Smooth muscle cell (in vitro differentiated cells): ENCODE data around the gene NUBP2. TPM values are rescaled to one million over a fixed set of nuclear protein-coding genes. Genes with fewer than 3 reads are reported as not detected.

Source experiments
- DNase-seq: peaks from one replicate; lab custom pipeline; 2025; ENCODE audit not compliant: unreplicated experiment; lab: John Stamatoyannopoulos, UW
- H2AFZ ChIP-seq: fragments of 200-600 bp; sonication (generic); 2 replicates; pipeline ENCODE4 v1.6.0; 2016; ENCODE audit warnings: antibody characterized with exemption, low read depth, mild to moderate bottlenecking
- H3F3A ChIP-seq: fragments of 200-600 bp; sonication (generic); 2 replicates; pipeline ENCODE4 v1.6.0; 2017; ENCODE audit warnings: antibody characterized with exemption, low read depth
- H3K27ac ChIP-seq: fragments of 200-600 bp; sonication (generic); 2 replicates; pipeline ENCODE4 v1.5.1; 2016; ENCODE audit warnings: low read depth, mild to moderate bottlenecking
- H3K27me3 ChIP-seq: fragments of 200-600 bp; sonication (generic); 2 replicates; pipeline ENCODE4 v1.6.1; 2016; ENCODE audit warnings: low read depth, mild to moderate bottlenecking
- H3K36me3 ChIP-seq: fragments of 200-600 bp; sonication (generic); 2 replicates; pipeline ENCODE4 v1.5.1; 2016; ENCODE audit warnings: low read depth
- H3K4me1 ChIP-seq: fragments of 200-600 bp; sonication (generic); 2 replicates; pipeline ENCODE4 v1.5.1; 2016; ENCODE audit warnings: low read depth
- H3K4me2 ChIP-seq: fragments of 200-600 bp; sonication (generic); 2 replicates; pipeline ENCODE4 v1.6.0; 2016; ENCODE audit warnings: mild to moderate bottlenecking
- H3K4me3 ChIP-seq: fragments of 200-600 bp; sonication (generic); 2 replicates; pipeline ENCODE4 v1.5.1; 2016; ENCODE audit warnings: mild to moderate bottlenecking
- H3K79me2 ChIP-seq: fragments of 200-600 bp; sonication (generic); 2 replicates; pipeline ENCODE4 v1.6.0; 2016; ENCODE audit warnings: low read depth, mild to moderate bottlenecking
- H3K9ac ChIP-seq: fragments of 200-600 bp; sonication (generic); 2 replicates; pipeline ENCODE4 v1.6.0; 2016; ENCODE audit warnings: low read depth
- H3K9me3 ChIP-seq: fragments of 200-600 bp; sonication (generic); replicated peaks from 2 replicates; pipeline ENCODE4 v1.5.1; 2016; ENCODE audit warnings: low read depth
- H4K20me1 ChIP-seq: fragments of 200-600 bp; sonication (generic); 2 replicates; pipeline ENCODE4 v1.6.0; 2016; ENCODE audit warnings: low read depth
- CTCF ChIP-seq: fragments of 200-600 bp; sonication (generic); IDR thresholded peaks from 2 replicates; pipeline ENCODE4 v1.5.1; 2017; ENCODE audit warnings: borderline replicate concordance, mild to moderate bottlenecking, antibody characterized with exemption; ENCODE audit not compliant: insufficient read depth, poor library complexity, severe bottlenecking
- WGBS: methylation state at CpG from one replicate; pipeline ENCODE4 v1.1.7; 2016; ENCODE audit warnings: low lambda C conversion rate; 5-methylcytosine and 5-hydroxymethylcytosine counted together
- polyA plus RNA-seq: library from polyadenylated mRNA; unstranded; fragments of >200 nt; fragmentation: Nextera tagmentation; extraction: Ambion mirVana; gene quantifications from 2 replicates; pipeline ENCODE4 v1.2.1, GENCODE V29; 2016
- total RNA-seq: library from RNA; depleted of rRNA; stranded (reverse); fragments of >200 nt; gene quantifications from 2 replicates; pipeline ENCODE4 v1.2.3, GENCODE V29; 2014

The NUBP2 gene
- total and polyA plus RNA-seq, 2 experiments from 2014 or later: 48.0 to 80.8 TPM

GRCh38 chr16:1790611-1791255 lies 8.0 kb downstream of the NUBP2 start:
- no peak for TF ChIP-seq CTCF
- 98% methylated on average over 37 of the region's 44 CpGs for WGBS
- no peaks in the 10 kb centered on the region for H3K4me1 ChIP-seq

GRCh38 chr16:1791256-1791942 lies 8.6 kb downstream of the NUBP2 start:
- H3K9me3 ChIP-seq: no peaks in the 10 kb centered on the region
- no peaks in the 10 kb centered on the region for H3K36me3 ChIP-seq
- H3K4me2 ChIP-seq: no peak overlapping the region
- H3K27ac ChIP-seq: no peak overlapping the region
- no peaks in the 10 kb centered on the region for H3K27me3 ChIP-seq
- no peak overlapping the region for H3K9ac ChIP-seq
- WGBS: 96% methylated on average over 42 of the region's 53 CpGs
- H3K79me2 ChIP-seq: peaks cover 11% of the 10 kb centered on the region
- H3K4me3 ChIP-seq: no peak overlapping the region
- H3F3A ChIP-seq: no peaks in the 10 kb centered on the region
- H4K20me1 ChIP-seq: peaks cover 20% of the 10 kb centered on the region
- H3K4me1 ChIP-seq: no peaks in the 10 kb centered on the region
- TF ChIP-seq CTCF: no peak
- DNase-seq: no peak
- H2AFZ ChIP-seq: no peak overlapping the region

More at GRCh38 chr16:1790611-1791255, 8.0 kb downstream of the NUBP2 start:
- Histone ChIP-seq H4K20me1 (peaks cover 27% of the 10 kb centered on the region), H3K79me2 (peaks cover 16% of the 10 kb centered on the region), H3K27ac (no peak overlapping the region), H3F3A (no peaks in the 10 kb centered on the region), H3K9me3 (no peaks in the 10 kb centered on the region), H3K4me3 (no peak overlapping the region), H3K27me3 (no peaks in the 10 kb centered on the region), H3K4me2 (no peak overlapping the region), H3K9ac (no peak overlapping the region), H3K36me3 (no peaks in the 10 kb centered on the region), H2AFZ (no peak overlapping the region)
- no peak for DNase-seq

DNA sequence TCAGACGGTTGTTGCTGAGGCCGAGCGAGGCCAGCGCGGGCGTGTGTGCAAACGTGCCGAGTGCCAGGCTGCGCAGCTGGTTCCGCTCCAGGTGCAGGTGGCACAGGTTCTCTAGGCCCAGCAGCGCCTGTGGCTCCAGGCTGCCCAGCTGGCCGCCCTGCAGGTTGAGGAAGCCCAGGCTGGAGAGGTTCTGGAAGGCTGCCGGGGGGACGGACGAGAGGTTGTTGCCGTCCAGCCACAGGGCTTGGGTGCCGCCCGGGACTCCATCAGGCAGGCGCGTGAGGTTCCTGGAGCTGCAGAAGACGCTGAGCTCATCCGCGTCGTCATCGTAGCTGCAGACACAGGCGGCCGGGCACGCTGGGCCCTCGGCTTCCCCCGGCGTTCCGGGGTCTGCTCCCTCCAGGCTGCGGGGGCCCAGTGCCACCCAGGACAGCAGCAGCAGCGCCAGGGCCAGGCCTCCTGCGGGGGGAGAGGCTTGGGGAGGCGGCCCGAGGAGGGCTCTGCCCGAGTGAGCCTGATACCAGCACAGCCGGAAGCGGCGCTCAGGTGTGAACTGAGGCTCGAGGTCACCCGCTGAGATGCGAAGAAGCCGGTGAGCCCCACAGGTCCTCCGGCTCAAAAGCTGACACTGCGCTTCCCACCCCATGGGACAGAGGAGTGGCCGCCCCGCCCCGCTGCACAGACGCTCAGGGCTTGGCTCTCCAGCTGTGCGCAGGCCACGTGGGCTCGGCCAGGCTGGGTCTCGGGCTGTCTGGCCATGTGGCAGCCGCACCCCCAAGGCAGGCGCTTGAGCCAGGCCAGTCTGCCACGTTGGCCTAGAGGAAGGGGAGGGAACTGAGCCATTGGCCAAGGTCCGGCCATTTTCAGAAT lies 9.4 kb downstream of the NUBP2 start:
- 98% methylated on average over 55 of the region's 59 CpGs for WGBS
- Histone ChIP-seq H3K4me1 (no peaks in the 10 kb centered on the region), H3K4me3 (no peak overlapping the region), H4K20me1 (peaks cover 12% of the 10 kb centered on the region), H3K27ac (no peak overlapping the region), H3F3A (no peaks in the 10 kb centered on the region), H3K27me3 (no peaks in the 10 kb centered on the region), H3K79me2 (peaks cover 4% of the 10 kb centered on the region), H3K9ac (no peak overlapping the region), H3K4me2 (no peak overlapping the region), H3K36me3 (no peaks in the 10 kb centered on the region), H2AFZ (no peak overlapping the region), H3K9me3 (no peaks in the 10 kb centered on the region)
- DNase-seq: no peak
- TF ChIP-seq CTCF: no peak
